ENCODE results near the gene PPP2R2C. TPM values are rescaled to one million over a fixed set of nuclear protein-coding genes. Genes with fewer than 3 reads are reported as not detected.

The PPP2R2C gene
- total and polyA plus RNA-seq, 3 experiments from 2014 or later = not detected

DNA sequence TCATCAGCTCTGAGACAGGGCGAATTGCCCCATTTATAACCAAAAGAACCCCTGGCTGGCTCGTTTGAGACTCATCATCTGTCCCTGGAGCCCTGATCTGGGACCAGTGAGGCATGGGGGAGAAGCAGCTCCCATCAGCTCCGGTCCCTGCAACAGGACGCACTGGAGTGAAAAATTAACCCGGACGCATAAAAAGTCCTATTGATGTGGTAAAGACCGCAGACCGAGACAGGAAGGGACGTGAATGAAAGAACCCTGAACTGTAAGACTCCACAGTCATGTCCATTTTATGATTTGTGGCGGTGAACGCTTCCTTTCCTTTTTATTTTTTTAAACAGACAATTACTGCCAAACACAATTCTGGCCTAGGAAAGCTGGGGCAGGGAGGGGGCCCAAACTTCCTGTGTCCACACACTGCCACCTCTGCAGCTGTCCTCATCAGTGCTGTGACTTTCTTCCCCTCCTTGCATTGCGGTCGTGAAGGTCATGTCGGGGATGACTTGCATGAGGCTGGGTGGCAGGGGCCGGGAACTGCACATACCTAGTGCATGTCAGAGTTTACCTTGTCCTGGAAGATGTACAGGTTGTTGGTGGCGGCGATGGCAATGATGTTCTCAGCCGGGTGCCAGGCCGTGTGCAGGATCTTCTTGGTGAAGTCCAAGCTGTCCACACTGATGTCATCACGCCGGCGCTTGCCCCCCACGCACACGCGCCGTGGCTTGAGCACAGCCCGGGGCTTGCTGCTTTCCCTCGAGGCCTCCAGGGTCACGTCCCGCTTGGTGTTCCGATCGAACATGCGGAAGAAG, 149.4 kb downstream of the PPP2R2C start:
- no peaks in the 10 kb centered on the region for H3K36me3 ChIP-seq (ENCODE audit: insufficient read depth, low read length)
- no peaks in the 10 kb centered on the region for H3K27me3 ChIP-seq (ENCODE audit: insufficient read depth, low read length, poor library complexity, severe bottlenecking)
- peaks cover 12 to 59% of the 10 kb centered on the region in 2 donors for H3K27me3 Mint-ChIP-seq

DNA sequence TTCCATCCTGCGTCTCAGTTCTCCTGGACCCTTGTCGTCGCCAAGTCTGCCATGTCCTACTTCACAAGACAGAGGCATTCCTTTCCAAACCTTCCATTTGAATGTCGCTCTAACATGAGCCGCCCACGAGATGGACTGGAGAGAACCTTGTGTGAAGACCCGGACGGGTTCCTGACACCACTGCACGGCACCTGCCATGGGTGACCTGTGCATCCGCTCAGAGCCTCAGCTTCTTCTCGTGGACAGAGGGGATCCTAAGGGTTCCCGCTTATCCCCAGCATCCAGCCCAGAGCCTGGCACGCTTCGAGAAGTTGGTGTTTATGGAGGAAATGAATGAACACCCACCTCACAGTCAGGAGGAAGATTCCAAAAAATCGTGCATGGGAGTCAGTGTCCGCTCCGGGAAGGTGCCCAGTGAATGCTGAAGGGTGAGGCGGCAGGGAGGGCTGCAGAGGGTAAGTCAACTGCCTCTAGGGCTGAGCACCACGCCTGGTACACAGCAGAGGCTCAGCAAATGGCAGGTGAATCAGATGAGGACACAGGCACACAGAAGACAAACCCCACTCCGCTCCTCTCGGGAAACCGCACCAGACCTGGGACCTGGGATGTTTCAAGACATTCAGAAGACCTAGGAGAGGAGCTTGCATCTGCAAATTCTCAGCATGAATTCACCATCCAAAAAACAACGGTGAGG, 150.2 kb downstream of the PPP2R2C start:
- Histone ChIP-seq H3K4me3 (ENCODE audit: low read length) (no peak overlapping the region), H3K36me3 (ENCODE audit: insufficient read depth, low read length) (no peaks in the 10 kb centered on the region), H3K4me1 (ENCODE audit: insufficient read depth, low read length) (no peaks in the 10 kb centered on the region), H3K27me3 (ENCODE audit: insufficient read depth, low read length, poor library complexity, severe bottlenecking) (no peaks in the 10 kb centered on the region), H3K9me3 (ENCODE audit: low read length) (no peaks in the 10 kb centered on the region), H3K27ac (ENCODE audit: low read depth, low read length) (no peak overlapping the region)
- Mint-ChIP-seq H3K27ac (no peak overlapping the region), H3K27me3 (peaks cover 12 to 60% of the 10 kb centered on the region in 2 donors), H3K36me3 (no peaks in the 10 kb centered on the region), H3K4me1 (no peaks in the 10 kb centered on the region), H3K4me3 (no peak overlapping the region), H3K9me3 (peaks cover 0 to 2% (median 0%) of the 10 kb centered on the region in 5 donors)
- POLR2A ChIA-PET = no interaction called here
- CTCF ChIA-PET = no interaction called here
- no peak for DNase-seq

More for the DNA sequence above, 149.4 kb downstream of the PPP2R2C start:
- Histone ChIP-seq H3K27ac (ENCODE audit: low read depth, low read length) (no peak overlapping the region), H3K4me3 (ENCODE audit: low read length) (no peak overlapping the region), H3K9me3 (ENCODE audit: low read length) (no peaks in the 10 kb centered on the region), H3K4me1 (ENCODE audit: insufficient read depth, low read length) (no peaks in the 10 kb centered on the region)
- H3K9me3 Mint-ChIP-seq = peaks cover 0 to 2% (median 0%) of the 10 kb centered on the region in 5 donors
- DNase-seq = no peak
- CTCF ChIA-PET = interaction anchor here (11.2 kb wide), 1 partner anchor 73 kb away, joined by 205 read pairs; no protein-coding TSS in a partner anchor
- no peak overlapping the region for H3K27ac Mint-ChIP-seq
- H3K4me3 Mint-ChIP-seq = no peak overlapping the region
- H3K4me1 Mint-ChIP-seq = no peaks in the 10 kb centered on the region
- H3K36me3 Mint-ChIP-seq = no peaks in the 10 kb centered on the region
- POLR2A ChIA-PET = no interaction called here

DNA sequence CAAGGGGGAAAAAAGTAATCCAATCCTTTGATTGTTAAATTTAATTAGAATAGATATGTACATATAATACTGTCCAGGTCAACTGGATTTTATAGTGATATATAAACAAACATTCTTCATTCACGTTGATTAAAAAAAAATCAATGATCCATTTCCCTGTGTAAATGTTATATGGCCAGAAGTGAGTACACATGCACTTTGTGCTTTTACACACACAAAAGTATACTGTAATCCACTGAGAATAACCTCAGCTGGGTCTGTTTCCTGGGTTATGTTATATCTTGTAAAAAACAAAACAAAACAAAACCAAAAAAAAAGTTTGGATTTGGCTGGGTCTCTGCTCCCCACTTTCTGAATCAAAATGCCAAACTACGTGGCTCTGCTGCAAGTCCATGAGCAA, 151.1 kb downstream of the PPP2R2C start:
- no peak overlapping the region for H3K4me3 Mint-ChIP-seq
- no peaks in the 10 kb centered on the region for H3K4me1 ChIP-seq (ENCODE audit: insufficient read depth, low read length)
- H3K27ac Mint-ChIP-seq = no peak overlapping the region
- peaks cover 14 to 57% of the 10 kb centered on the region in 2 donors for H3K27me3 Mint-ChIP-seq
- H3K36me3 Mint-ChIP-seq = no peaks in the 10 kb centered on the region
- no peak overlapping the region for H3K4me3 ChIP-seq (ENCODE audit: low read length)
- CTCF ChIA-PET = interaction anchor here (1.0 kb wide), 1 partner anchor 71 kb away, joined by 4 read pairs; no protein-coding TSS in a partner anchor
- no peaks in the 10 kb centered on the region for H3K9me3 ChIP-seq (ENCODE audit: low read length)
- no peak for DNase-seq
- H3K9me3 Mint-ChIP-seq = peaks cover 0 to 2% (median 0%) of the 10 kb centered on the region in 5 donors
- H3K27me3 ChIP-seq (ENCODE audit: insufficient read depth, low read length, poor library complexity, severe bottlenecking) = no peaks in the 10 kb centered on the region
- POLR2A ChIA-PET = no interaction called here
- no peaks in the 10 kb centered on the region for H3K36me3 ChIP-seq (ENCODE audit: insufficient read depth, low read length)
- H3K4me1 Mint-ChIP-seq = no peaks in the 10 kb centered on the region
- no peak overlapping the region for H3K27ac ChIP-seq (ENCODE audit: low read depth, low read length)

DNA sequence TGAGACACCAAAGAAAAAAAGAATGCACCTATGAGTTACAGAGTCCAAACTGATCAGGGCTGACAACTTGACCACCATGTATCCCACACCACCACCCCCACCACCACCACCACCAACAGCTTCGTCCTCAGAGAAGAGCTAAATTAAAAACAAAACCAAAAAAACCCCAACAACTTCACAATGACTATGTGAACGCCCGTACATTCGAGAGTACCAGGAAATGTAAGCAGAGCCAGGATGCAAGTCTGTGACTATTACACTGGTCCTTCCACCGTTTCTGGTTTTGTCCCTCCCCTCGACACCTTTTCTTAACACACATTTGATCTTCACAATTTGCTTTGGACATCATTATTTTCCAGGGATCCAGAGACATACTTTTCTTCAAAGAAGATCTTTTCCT, 151.8 kb downstream of the PPP2R2C start:
- no peaks in the 10 kb centered on the region for H3K36me3 Mint-ChIP-seq
- H3K4me1 ChIP-seq (ENCODE audit: insufficient read depth, low read length) = no peaks in the 10 kb centered on the region
- H3K27ac ChIP-seq (ENCODE audit: low read depth, low read length) = no peak overlapping the region
- DNase-seq = no peak
- H3K27me3 ChIP-seq (ENCODE audit: insufficient read depth, low read length, poor library complexity, severe bottlenecking) = no peaks in the 10 kb centered on the region
- no peak overlapping the region for H3K27ac Mint-ChIP-seq
- ChIA-PET CTCF (interaction anchor here (1.0 to 1.8 kb wide), 3 partner anchors 9 to 70 kb away, joined by 4 to 5 read pairs (median 4); no protein-coding TSS in a partner anchor), POLR2A (no interaction called here)
- H3K27me3 Mint-ChIP-seq = peaks cover 16 to 53% of the 10 kb centered on the region in 2 donors
- H3K4me3 Mint-ChIP-seq = no peak overlapping the region
- H3K9me3 ChIP-seq (ENCODE audit: low read length) = no peaks in the 10 kb centered on the region
- H3K36me3 ChIP-seq (ENCODE audit: insufficient read depth, low read length) = no peaks in the 10 kb centered on the region
- H3K9me3 Mint-ChIP-seq = peaks cover 0 to 2% (median 0%) of the 10 kb centered on the region in 5 donors
- no peaks in the 10 kb centered on the region for H3K4me1 Mint-ChIP-seq
- no peak overlapping the region for H3K4me3 ChIP-seq (ENCODE audit: low read length)

DNA sequence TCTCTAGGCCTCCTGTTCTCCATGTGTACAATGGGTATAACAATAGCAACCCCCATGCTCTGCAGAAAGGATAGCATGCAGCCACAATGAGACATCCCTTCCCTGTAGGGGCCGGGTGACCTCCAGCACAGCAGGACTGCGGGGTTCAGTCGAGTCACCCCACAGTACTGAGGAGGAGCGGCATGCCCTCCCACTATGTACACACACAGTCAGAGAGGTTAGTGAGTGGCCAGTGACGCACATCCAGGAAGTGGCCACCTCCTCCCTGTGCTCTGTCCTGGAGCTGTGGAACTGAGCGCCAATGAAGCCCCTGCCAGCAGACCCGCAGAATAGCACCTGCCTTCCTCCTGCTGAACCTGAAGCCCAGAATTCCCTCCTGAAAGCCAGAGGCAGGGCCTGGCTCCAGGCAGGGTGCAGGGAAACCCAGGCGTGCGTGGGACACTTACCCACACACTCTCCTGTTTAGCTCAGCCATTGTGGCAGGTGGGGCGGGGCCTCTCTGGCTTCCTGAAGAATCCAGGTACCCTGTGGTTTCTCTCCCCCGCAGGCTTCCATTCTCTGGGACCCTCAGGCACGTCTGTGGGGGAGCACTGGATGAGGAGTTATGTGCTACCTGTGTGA, 152.8 kb downstream of the PPP2R2C start:
- Histone ChIP-seq H3K36me3 (ENCODE audit: insufficient read depth, low read length) (no peaks in the 10 kb centered on the region), H3K4me1 (ENCODE audit: insufficient read depth, low read length) (no peaks in the 10 kb centered on the region), H3K4me3 (ENCODE audit: low read length) (no peak overlapping the region), H3K27ac (ENCODE audit: low read depth, low read length) (no peak overlapping the region), H3K27me3 (ENCODE audit: insufficient read depth, low read length, poor library complexity, severe bottlenecking) (peaks cover 3% of the 10 kb centered on the region), H3K9me3 (ENCODE audit: low read length) (no peaks in the 10 kb centered on the region)
- POLR2A ChIA-PET = no interaction called here
- no peak for DNase-seq
- CTCF ChIA-PET = interaction anchor here (0.7 to 1.8 kb wide), 3 partner anchors 10 to 69 kb away, joined by 3 to 5 read pairs (median 4); no protein-coding TSS in a partner anchor
- Mint-ChIP-seq H3K4me3 (no peak overlapping the region), H3K36me3 (no peaks in the 10 kb centered on the region), H3K27ac (no peak overlapping the region), H3K27me3 (peaks cover 16 to 54% of the 10 kb centered on the region in 2 donors), H3K4me1 (no peaks in the 10 kb centered on the region), H3K9me3 (peaks cover 0 to 2% (median 0%) of the 10 kb centered on the region in 5 donors)

DNA sequence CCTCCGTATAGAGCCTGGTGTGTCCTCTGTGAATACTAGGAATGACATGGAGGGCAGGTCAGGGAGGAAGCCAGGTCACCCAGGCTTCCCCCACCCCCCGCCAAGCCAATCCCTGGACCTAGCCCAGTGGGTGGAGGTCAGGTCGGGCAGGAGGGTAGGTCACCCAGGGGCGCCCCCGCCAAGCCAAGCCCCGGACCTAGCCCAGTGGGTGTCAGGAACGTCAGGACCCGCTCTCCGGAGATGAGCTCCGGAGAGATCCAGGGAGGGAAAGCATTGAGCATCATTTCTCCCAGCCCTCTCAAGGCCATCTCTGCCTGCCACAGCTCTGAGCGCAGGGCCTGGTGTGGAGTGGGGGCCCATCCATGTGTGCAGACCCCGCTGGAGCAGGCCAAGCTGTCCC, 154.2 kb downstream of the PPP2R2C start:
- no peak for DNase-seq
- Mint-ChIP-seq H3K36me3 (no peaks in the 10 kb centered on the region), H3K27me3 (peaks cover 12 to 58% of the 10 kb centered on the region in 2 donors), H3K27ac (no peak overlapping the region), H3K4me3 (no peak overlapping the region), H3K9me3 (peaks cover 0 to 2% (median 0%) of the 10 kb centered on the region in 5 donors), H3K4me1 (no peaks in the 10 kb centered on the region)
- Histone ChIP-seq H3K36me3 (ENCODE audit: insufficient read depth, low read length) (no peaks in the 10 kb centered on the region), H3K4me1 (ENCODE audit: insufficient read depth, low read length) (no peaks in the 10 kb centered on the region), H3K9me3 (ENCODE audit: low read length) (no peaks in the 10 kb centered on the region), H3K4me3 (ENCODE audit: low read length) (no peak overlapping the region), H3K27ac (ENCODE audit: low read depth, low read length) (no peak overlapping the region), H3K27me3 (ENCODE audit: insufficient read depth, low read length, poor library complexity, severe bottlenecking) (peaks cover 3% of the 10 kb centered on the region)
- ChIA-PET CTCF (interaction anchor here (2.4 kb wide), 1 partner anchor 9 kb away, joined by 7 read pairs; no protein-coding TSS in a partner anchor), POLR2A (no interaction called here)

DNA sequence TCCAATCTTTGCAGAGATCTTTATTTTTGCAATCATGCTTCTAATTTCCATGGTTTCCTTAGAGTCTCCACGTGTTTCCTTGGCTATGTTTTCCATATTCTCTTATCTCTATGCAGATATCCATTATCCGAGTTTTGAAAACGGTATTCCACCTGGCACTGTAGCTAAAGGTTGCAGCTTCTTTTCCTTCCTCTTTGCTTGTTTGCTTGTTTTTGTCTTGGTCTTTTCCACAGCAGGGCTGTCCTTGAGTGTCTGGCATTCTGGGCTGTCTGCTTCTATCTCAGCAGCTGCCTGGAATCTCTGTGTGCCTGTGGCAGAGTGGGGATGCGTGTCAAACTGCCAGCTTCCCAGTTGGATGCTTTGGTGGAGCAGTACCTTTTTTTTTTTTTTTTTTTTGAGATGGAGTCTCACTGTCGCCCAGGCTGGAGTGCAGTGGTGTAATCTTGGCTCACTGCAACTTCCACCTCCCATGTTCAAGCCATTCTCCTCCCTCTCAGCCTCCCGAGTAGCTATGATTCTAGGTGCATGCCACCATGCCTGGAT, 155.9 kb downstream of the PPP2R2C start:
- CTCF ChIA-PET = interaction anchor here (2.4 kb wide), 1 partner anchor 11 kb away, joined by 7 read pairs; no protein-coding TSS in a partner anchor
- Mint-ChIP-seq H3K27ac (no peak overlapping the region), H3K9me3 (peaks cover 0 to 2% (median 0%) of the 10 kb centered on the region in 5 donors), H3K4me3 (peak overlapping the region in 1 of 7 donors; percentile 85), H3K4me1 (no peaks in the 10 kb centered on the region), H3K27me3 (peaks cover 15 to 62% of the 10 kb centered on the region in 2 donors), H3K36me3 (no peaks in the 10 kb centered on the region)
- no peaks in the 10 kb centered on the region for H3K4me1 ChIP-seq (ENCODE audit: insufficient read depth, low read length)
- peaks cover 3% of the 10 kb centered on the region for H3K27me3 ChIP-seq (ENCODE audit: insufficient read depth, low read length, poor library complexity, severe bottlenecking)
- no peak overlapping the region for H3K27ac ChIP-seq (ENCODE audit: low read depth, low read length)
- POLR2A ChIA-PET = interaction anchor here (0.9 kb wide), 1 partner anchor 116 kb away, joined by 3 read pairs; the partner anchor contains the start of gene JAKMIP1
- no peak overlapping the region for H3K4me3 ChIP-seq (ENCODE audit: low read length)
- H3K36me3 ChIP-seq (ENCODE audit: insufficient read depth, low read length) = no peaks in the 10 kb centered on the region
- no peak for DNase-seq
- H3K9me3 ChIP-seq (ENCODE audit: low read length) = no peaks in the 10 kb centered on the region
